RWPE2 (cell line): ENCODE results near the gene NLRC4.
A peak's percentile ranks its signal among the peaks of the same experiment; 100 is the strongest.

ENCODE experiments used
- ATAC-seq: fragments of 200-7000 bp; cut with Tn5 transposase; 3 replicates; pipeline ENCODE4 v1.9.1; 2021; ENCODE audit warnings: low read depth
- DNase-seq: peaks from one replicate; pipeline ENCODE4 v3.0.0-alpha.2; 2020; ENCODE audit warnings: low spot score
- H3K27ac ChIP-seq: fragments of 450-650 bp; 2 replicates; pipeline ENCODE4 v1.5.1; 2017; ENCODE audit warnings: mild to moderate bottlenecking; ENCODE audit not compliant: poor library complexity, severe bottlenecking
- H3K27me3 ChIP-seq: fragments of 250-450 bp; sonication (Bioruptor Pico); 2 replicates; pipeline ENCODE4 v1.5.1; 2021; ENCODE audit warnings: mild to moderate bottlenecking, moderate library complexity; ENCODE audit not compliant: insufficient read depth, poor library complexity, severe bottlenecking
- H3K36me3 ChIP-seq: fragments of 250-450 bp; sonication (Bioruptor Pico); 2 replicates; pipeline ENCODE4 v1.5.1; 2020; ENCODE audit warnings: low read depth, mild to moderate bottlenecking, moderate library complexity
- H3K4me1 ChIP-seq: fragments of 250-450 bp; sonication (Bioruptor Pico); 2 replicates; pipeline ENCODE4 v1.5.1; 2021; ENCODE audit warnings: mild to moderate bottlenecking, moderate library complexity; ENCODE audit not compliant: insufficient read depth, poor library complexity, severe bottlenecking
- H3K4me3 ChIP-seq: fragments of 250-450 bp; sonication (Bioruptor Pico); 2 replicates; pipeline ENCODE4 v1.5.1; 2021; ENCODE audit warnings: mild to moderate bottlenecking, moderate library complexity; ENCODE audit not compliant: severe bottlenecking
- H3K9me3 ChIP-seq: fragments of 250-450 bp; sonication (Bioruptor Pico); 2 replicates; pipeline ENCODE4 v1.5.1; 2021; ENCODE audit warnings: mild to moderate bottlenecking, moderate library complexity; ENCODE audit not compliant: severe bottlenecking
- CTCF ChIP-seq: fragments of 450-650 bp; IDR thresholded peaks from one replicate; pipeline ENCODE4 v1.5.1; 2017; ENCODE audit warnings: mild to moderate bottlenecking, moderate library complexity; ENCODE audit not compliant: poor library complexity, severe bottlenecking

NLRC4 gene

GRCh38 chr2:32248299-32248698 lies 16.4 kb downstream of the NLRC4 start:
- DNase-seq: no peak
- no peak overlapping the region for H3K4me3 ChIP-seq
- TF ChIP-seq CTCF: no peak
- H3K4me1 ChIP-seq: no peaks in the 10 kb centered on the region
- no peaks in the 10 kb centered on the region for H3K36me3 ChIP-seq
- no peak for ATAC-seq
- no peaks in the 10 kb centered on the region for H3K9me3 ChIP-seq
- no peak overlapping the region for H3K27ac ChIP-seq
- H3K27me3 ChIP-seq: no peaks in the 10 kb centered on the region

DNA sequence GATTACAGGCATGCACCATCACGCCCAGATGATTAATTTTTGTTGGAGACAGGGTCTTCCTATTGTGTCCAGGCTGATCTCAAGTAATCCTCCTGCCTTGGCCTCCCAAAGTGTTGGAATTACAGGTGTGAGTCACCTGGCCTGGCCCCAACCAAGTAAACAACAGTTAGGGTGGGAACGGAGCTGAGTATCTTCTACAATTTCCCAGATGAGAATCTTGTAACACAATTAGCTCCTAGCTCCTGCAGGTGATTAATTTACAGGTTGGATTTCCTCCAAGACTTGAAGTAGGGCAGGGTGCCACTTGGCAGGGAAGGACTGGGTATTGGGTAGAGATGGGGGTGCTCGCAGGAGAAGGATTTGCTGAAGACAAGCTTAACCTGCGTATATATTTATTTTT lies 17.8 kb downstream of the NLRC4 start:
- ATAC-seq: peak; percentile 54; the same call in 2 of the 3 replicates

DNA sequence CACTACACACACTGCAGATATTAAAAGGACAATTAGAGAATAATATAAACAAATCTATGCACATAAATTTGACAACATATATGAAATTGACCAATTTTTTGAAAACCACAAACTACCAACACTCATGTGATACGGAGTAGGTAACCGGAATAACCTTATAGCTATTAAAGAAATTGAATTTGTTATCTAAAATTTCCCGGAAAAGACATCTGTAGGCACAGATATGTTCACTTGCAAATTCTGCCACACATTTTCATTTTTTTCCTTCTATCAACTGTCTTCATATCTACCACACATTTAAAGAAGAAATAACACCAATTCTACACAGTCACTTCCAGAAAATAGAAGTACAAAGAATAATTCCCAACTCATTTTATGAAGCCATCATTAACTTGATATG lies 22.4 kb downstream of the NLRC4 start:
- Histone ChIP-seq H3K27me3 (no peaks in the 10 kb centered on the region), H3K27ac (no peak overlapping the region), H3K4me3 (no peak overlapping the region), H3K9me3 (no peaks in the 10 kb centered on the region), H3K4me1 (no peaks in the 10 kb centered on the region), H3K36me3 (no peaks in the 10 kb centered on the region; the same call in 1 of the 2 replicates)
- TF ChIP-seq CTCF: no peak
- DNase-seq: no peak
- no peak for ATAC-seq

More for the DNA sequence above, 17.8 kb downstream of the NLRC4 start:
- Histone ChIP-seq H3K27me3 (no peaks in the 10 kb centered on the region), H3K4me3 (no peak overlapping the region), H3K36me3 (no peaks in the 10 kb centered on the region), H3K27ac (no peak overlapping the region), H3K9me3 (no peaks in the 10 kb centered on the region), H3K4me1 (no peaks in the 10 kb centered on the region)
- no peak for TF ChIP-seq CTCF
- DNase-seq: no peak

DNA sequence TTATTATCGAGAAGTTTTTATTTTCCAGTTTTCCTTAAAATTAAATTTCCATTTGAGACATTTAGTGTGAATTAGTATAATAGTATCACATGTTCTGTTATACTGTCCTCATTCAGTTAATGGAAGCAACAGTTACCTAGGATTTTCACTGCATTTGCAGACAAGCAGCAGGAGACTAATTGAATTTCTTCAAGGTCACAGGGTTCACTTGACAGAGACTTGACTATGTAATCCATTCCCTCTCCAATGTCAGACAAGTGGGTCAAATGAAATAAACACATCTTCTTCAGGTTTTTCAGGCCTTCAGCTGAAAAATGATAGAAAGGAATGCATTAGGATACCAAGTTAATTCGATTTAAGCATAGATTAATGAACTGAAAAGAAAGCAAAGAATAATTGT lies 26.7 kb downstream of the NLRC4 start:
- DNase-seq: no peak
- Histone ChIP-seq H3K4me1 (peaks cover 8% of the 10 kb centered on the region), H3K27ac (no peak overlapping the region), H3K27me3 (no peaks in the 10 kb centered on the region), H3K9me3 (peaks cover 3% of the 10 kb centered on the region), H3K4me3 (no peak overlapping the region), H3K36me3 (no peaks in the 10 kb centered on the region; the same call in 1 of the 2 replicates)
- TF ChIP-seq CTCF: no peak
- no peak for ATAC-seq

DNA sequence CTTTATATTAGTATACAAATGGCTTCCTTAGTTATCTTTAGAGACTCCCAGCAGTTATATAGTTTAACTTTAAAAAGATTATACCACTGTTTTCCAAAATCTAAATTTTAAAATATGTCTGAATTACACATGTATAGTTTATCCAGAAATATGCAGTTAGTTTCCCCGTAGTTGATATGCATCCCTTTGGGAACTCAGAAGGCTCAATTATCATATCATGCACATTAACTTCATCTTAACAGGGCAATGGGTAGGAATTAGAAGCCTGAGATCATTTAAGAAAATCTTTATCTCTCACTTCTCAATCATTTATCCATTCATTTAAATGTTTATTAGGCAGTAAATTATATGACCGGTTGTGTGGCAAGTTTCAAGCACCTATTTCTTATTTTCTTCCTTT lies 27.2 kb downstream of the NLRC4 start:
- ATAC-seq: no peak
- no peak overlapping the region for H3K4me3 ChIP-seq

More for the DNA sequence above, 27.2 kb downstream of the NLRC4 start:
- no peak for TF ChIP-seq CTCF
- Histone ChIP-seq H3K36me3 (no peaks in the 10 kb centered on the region; the same call in 1 of the 2 replicates), H3K27ac (no peak overlapping the region), H3K27me3 (no peaks in the 10 kb centered on the region), H3K9me3 (peaks cover 3% of the 10 kb centered on the region), H3K4me1 (peaks cover 9% of the 10 kb centered on the region)
- no peak for DNase-seq
